A549 (cell line): ENCODE data around the gene DLGAP1.

ENCODE experiments used
- ATOH8 ChIP-seq: fragments of 250-450 bp; sonication (Bioruptor Pico); IDR thresholded peaks from 2 replicates; pipeline ENCODE4 v1.5.0; 2020; ENCODE audit warnings: low read depth, mild to moderate bottlenecking, moderate library complexity
- CTCF ChIP-seq: fragments of >200 bp; sonication (Bioruptor Twin); formaldehyde crosslinking; IDR thresholded peaks from 3 replicates; pipeline ENCODE4 v1.5.1; 2016
- FOSL2 ChIP-seq, 2 experiments: fragments of 450-650 bp in 1 of 2; fragments of >200 bp in 1 of 2; sonication (Bioruptor Twin) in 1 of 2; formaldehyde crosslinking; IDR thresholded peaks; 2 replicates each; pipeline versions ENCODE4 v1.5.0 to v1.6.1; 2016 to 2020; ENCODE audit warnings: mild to moderate bottlenecking in 1 of 2, moderate library complexity in 1 of 2
- MYC ChIP-seq: IDR thresholded peaks from 2 replicates; pipeline ENCODE4 v1.6.1; 2012; ENCODE audit warnings: mild to moderate bottlenecking, inconsistent platforms, low read length, improper control_type of control experiment, borderline replicate concordance
- PBX3 ChIP-seq: IDR thresholded peaks from 2 replicates; pipeline ENCODE4 v1.6.1; 2012
- POLR2A ChIP-seq: IDR thresholded peaks from 2 replicates; pipeline ENCODE4 v1.6.1; 2012; ENCODE audit warnings: mild to moderate bottlenecking, low read length
- REST ChIP-seq: fragments of 200-600 bp; sonication (generic); IDR thresholded peaks from 2 replicates; pipeline ENCODE4 v1.6.1; 2016; ENCODE audit warnings: antibody characterized with exemption, mild to moderate bottlenecking, moderate library complexity
- USF2 ChIP-seq: fragments of 450-650 bp; IDR thresholded peaks from 2 replicates; pipeline ENCODE4 v1.6.1; 2014; ENCODE audit warnings: antibody characterized with exemption

- TF ChIP-seq CTCF (peak; percentile 51), ATOH8 (no peak), POLR2A (no peak), PBX3 (no peak), REST (no peak), MYC (no peak), FOSL2 (IDR thresholded peaks at IDR 0.05) (no peak), FOSL2 (CRISPR knock-in tag; IDR thresholded peaks at IDR 0.05) (no peak), USF2 (no peak)
These were observed 348.6 kb downstream of the DLGAP1 start for GRCh38 chr18:4106407-4107033.
